Pancreas (tissue), 10 donors: Measurements from ENCODE around the gene ABI2. TPM values are rescaled to one million over a fixed set of nuclear protein-coding genes. Genes with fewer than 3 reads are reported as not detected.

Experiments used
- ATAC-seq, 4 donors: fragments of 200-7000 bp; cut with Tn5 transposase; one replicate each; pipeline versions ENCODE4 v1.8.0 to v1.9.1; 2020; ENCODE audit warnings: mild to moderate bottlenecking in 4 of 4, moderate library complexity in 4 of 4
- DNase-seq, 6 donors: peaks; one replicate each; pipeline ENCODE4 v3.0.0-alpha.2; 2020
- FAIRE-seq: peaks from 2 replicates; lab custom pipeline; 2012; peaks lifted over from hg19 to GRCh38; lab: Jason Lieb, UNC
- H3K27ac ChIP-seq, 4 donors: fragments of 200-600 bp; sonication (generic); 1 replicate in 3 of 4; 2 replicates in 1 of 4; pipeline versions ENCODE4 v1.5.0 to v1.8.0; 2020
- H3K27me3 ChIP-seq, 4 donors: fragments of 200-600 bp; one replicate each; pipeline ENCODE4 v1.8.0; 2021
- H3K36me3 ChIP-seq, 3 donors: fragments of 200-600 bp; sonication (generic) in 1 of 3; one replicate each; pipeline versions ENCODE4 v1.5.0 to v1.8.0; 2020 to 2021
- H3K4me1 ChIP-seq, 3 donors: fragments of 200-600 bp; one replicate each; pipeline ENCODE4 v1.8.0; 2021
- H3K4me3 ChIP-seq, 4 donors: fragments of 200-600 bp; sonication (generic) in 2 of 4; one replicate each; pipeline versions ENCODE4 v1.5.0 to v1.8.0; 2020 to 2021
- H3K9me3 ChIP-seq, 4 donors: fragments of 200-600 bp; one replicate each; pipeline ENCODE4 v1.8.0; 2021
- WGBS, 2 donors: extraction: QIAGEN DNeasy Blood & Tissue Kit; methylation state at CpG; one replicate each; pipeline ENCODE4 v1.1.7; 2013; 5-methylcytosine and 5-hydroxymethylcytosine counted together
- intact Hi-C, 3 donors: fragments of 100-400 bp; cut with DNase I; formaldehyde crosslinking; loops; one replicate each; pipeline versions ENCODE4 v1.11.1 to v1.14.2; 2022
- polyA plus RNA-seq, 2 donors: library from polyadenylated mRNA; stranded (reverse); fragments of 200-250 nt; gene quantifications; one replicate each; pipeline ENCODE4 v1.2.3, GENCODE V29; 2013
- total RNA-seq, 6 donors: library from RNA; stranded (reverse); fragmentation: NEBNext Ultra II Directional in 4 of 6; extraction: Animal tissue kit (Norgen Biotek cat#: 25700) in 4 of 6; gene quantifications; one replicate each; pipeline versions ENCODE4 v1.2.1 to v1.2.4, GENCODE V29; 2021 to 2023
- TF ChIP-seq, protein P1 (sequence below), 4 donors: fragments of 200-600 bp; sonication (generic) in 3 of 4; IDR thresholded peaks; one replicate each; pipeline versions ENCODE4 v1.5.0 to v1.8.0; 2021; ENCODE audit warnings: antibody characterized with exemption in 4 of 4
- donor health status: healthy with polysubstance abuse.
- donor health status: DM: no; HTN: no; CAD: no; lungs with moderate emphysema.
- donor health status: DM: no; HTN: no; CAD: no.
- donor health status: control.
- donor health status: control.
- donor health status: Bipolar disorder and iron deficiency.
- donor health status: DM: yes; HTN: yes; CAD: no.
- donor health status: DM: no; HTN: no; CAD: no.
- donor health status: DM: no; HTN: no; CAD: no.
- donor health status: DM: yes; HTN: yes; CAD: no.

The ABI2 gene
- 10 to 100 TPM; 10.4 to 27.9 (median 13.5) TPM for total RNA-seq
- 10 to 100 TPM in 1 of 2 donors, 1 to 10 TPM in 1; 4.9 to 12.8 TPM for polyA plus RNA-seq

GRCh38 chr2:203327901-203328759 is at the start of gene ABI2:
ABI2 (plus strand) TSS chr2:203328394; CDS start chr2:203328515, 121 bp downstream.
- FAIRE-seq = no peak
- WGBS, 2 donors = 1% methylated on average over 43 to 98 of the region's 98 CpGs
- Histone ChIP-seq H3K36me3 (no peaks in the 10 kb centered on the region), H3K4me1 (peaks cover 0 to 3% (median 0%) of the 10 kb centered on the region in 3 donors), H3K27ac (peak within 1 kb of the TSS; percentile 41 to 78 (median 60)), H3K27me3 (no peaks in the 10 kb centered on the region), H3K4me3 (peak within 1 kb of the TSS; percentile 62 to 97 (median 90)), H3K9me3 (no peaks in the 10 kb centered on the region)
- peak; percentile 93 to 96 (median 96) for ATAC-seq
- DNase-seq = peak; percentile 75 to 91 (median 83)
- TF ChIP-seq, protein P1, sequence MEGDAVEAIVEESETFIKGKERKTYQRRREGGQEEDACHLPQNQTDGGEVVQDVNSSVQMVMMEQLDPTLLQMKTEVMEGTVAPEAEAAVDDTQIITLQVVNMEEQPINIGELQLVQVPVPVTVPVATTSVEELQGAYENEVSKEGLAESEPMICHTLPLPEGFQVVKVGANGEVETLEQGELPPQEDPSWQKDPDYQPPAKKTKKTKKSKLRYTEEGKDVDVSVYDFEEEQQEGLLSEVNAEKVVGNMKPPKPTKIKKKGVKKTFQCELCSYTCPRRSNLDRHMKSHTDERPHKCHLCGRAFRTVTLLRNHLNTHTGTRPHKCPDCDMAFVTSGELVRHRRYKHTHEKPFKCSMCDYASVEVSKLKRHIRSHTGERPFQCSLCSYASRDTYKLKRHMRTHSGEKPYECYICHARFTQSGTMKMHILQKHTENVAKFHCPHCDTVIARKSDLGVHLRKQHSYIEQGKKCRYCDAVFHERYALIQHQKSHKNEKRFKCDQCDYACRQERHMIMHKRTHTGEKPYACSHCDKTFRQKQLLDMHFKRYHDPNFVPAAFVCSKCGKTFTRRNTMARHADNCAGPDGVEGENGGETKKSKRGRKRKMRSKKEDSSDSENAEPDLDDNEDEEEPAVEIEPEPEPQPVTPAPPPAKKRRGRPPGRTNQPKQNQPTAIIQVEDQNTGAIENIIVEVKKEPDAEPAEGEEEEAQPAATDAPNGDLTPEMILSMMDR (IDR thresholded peaks at IDR 0.05) = no peak
- intact Hi-C loops = no loop called here

- H3K9me3 ChIP-seq = no peaks in the 10 kb centered on the region
- no peaks in the 10 kb centered on the region for H3K4me1 ChIP-seq
- H3K27ac ChIP-seq = no peak overlapping the region
- intact Hi-C loops = no loop called here
- TF ChIP-seq, protein P1 (IDR thresholded peaks at IDR 0.05) = no peak
- H3K4me3 ChIP-seq = no peak overlapping the region
- peaks cover 0 to 61% (median 22%) of the 10 kb centered on the region in 3 donors for H3K36me3 ChIP-seq
- no peaks in the 10 kb centered on the region for H3K27me3 ChIP-seq
- FAIRE-seq (no peak), DNase-seq (no peak), ATAC-seq (no peak)
These were observed 48.9 kb upstream of the ABI2 start for GRCh38 chr2:203279288-203279687.

GRCh38 chr2:203280428-203281064 is 47.6 kb upstream of the ABI2 start:
- H3K36me3 ChIP-seq = peaks cover 0 to 62% (median 22%) of the 10 kb centered on the region in 3 donors
- intact Hi-C loops = no loop called here

GRCh38 chr2:203282101-203282500 is 46.1 kb upstream of the ABI2 start:
- ATAC-seq (no peak), FAIRE-seq (no peak), DNase-seq (no peak)
- Histone ChIP-seq H3K9me3 (no peaks in the 10 kb centered on the region), H3K4me3 (no peak overlapping the region), H3K4me1 (no peaks in the 10 kb centered on the region), H3K36me3 (peaks cover 0 to 71% (median 22%) of the 10 kb centered on the region in 3 donors), H3K27ac (no peak overlapping the region), H3K27me3 (no peaks in the 10 kb centered on the region)
- intact Hi-C loops = no loop called here
- TF ChIP-seq, protein P1 (IDR thresholded peaks at IDR 0.05) = no peak
- 95% methylated on average over 7 of the region's 7 CpGs for WGBS, 2 donors

More at GRCh38 chr2:203280428-203281064, 47.6 kb upstream of the ABI2 start:
- FAIRE-seq (no peak), DNase-seq (no peak), ATAC-seq (no peak)
- Histone ChIP-seq H3K4me1 (no peaks in the 10 kb centered on the region), H3K27me3 (no peaks in the 10 kb centered on the region), H3K4me3 (no peak overlapping the region), H3K9me3 (no peaks in the 10 kb centered on the region), H3K27ac (no peak overlapping the region)
- WGBS, 2 donors = 93 to 95% methylated on average over 6 of the region's 6 CpGs
- TF ChIP-seq, protein P1 (IDR thresholded peaks at IDR 0.05) = no peak
